ENCODE results near the gene LPCAT2.

- TF ChIP-seq CTCF (conservative IDR thresholded peaks at IDR 0.05; ENCODE audit: low read depth in 2 of 2) (no peak), EZH2 (IDR thresholded peaks at IDR 0.05; ENCODE audit: low read depth, unreplicated experiment) (no peak), EZH2phosphoT487 (IDR thresholded peaks at IDR 0.05; ENCODE audit: unreplicated experiment) (no peak), CREB1 (CRISPR knock-in tag; IDR thresholded peaks at IDR 0.05; ENCODE audit: low read depth) (no peak), POLR2AphosphoS5 (IDR thresholded peaks at IDR 0.05; ENCODE audit: low read depth) (no peak), REST (IDR thresholded peaks at IDR 0.05; ENCODE audit: unreplicated experiment) (no peak), ZNF114 (CRISPR knock-in tag; IDR thresholded peaks at IDR 0.05) (no peak), JUNB (IDR thresholded peaks at IDR 0.05; ENCODE audit: unreplicated experiment) (no peak)
These were observed 6.0 kb upstream of the LPCAT2 start for GRCh38 chr16:55502801-55503366.
